GM19372 (cell line): Measurements from ENCODE around the gene TBC1D24.
"Not testable (repeated sequence)": the region's sequence is repeated elsewhere in the genome, so short reads cannot be mapped to it uniquely, and the experiment has no call there.

Experiments used
- ATAC-seq: cut with Tn5 transposase; IDR thresholded peaks from one replicate; pipeline ENCODE4 v1.9.1; 2021; ENCODE audit warnings: mild to moderate bottlenecking, low read depth, moderate library complexity; ENCODE audit not compliant: unreplicated experiment

The TBC1D24 gene

GRCh38 chr16:2554709-2555425 lies 79.9 kb downstream of the TBC1D24 start:
- ATAC-seq = not testable (repeated sequence)
